HepG2 (cell line): ENCODE results near the gene PRM2. TPM values are rescaled to one million over a fixed set of nuclear protein-coding genes. Genes with fewer than 3 reads are reported as not detected.

Experiments
- ATAC-seq: fragments of 200-7000 bp; cut with Tn5 transposase; 3 replicates; pipeline ENCODE4 v1.9.1; 2020; ENCODE audit warnings: mild to moderate bottlenecking, moderate library complexity
- BruUV-seq: library from RNA; stranded (reverse); fragments of 400-500 nt; replicated peaks from 2 replicates; lab custom pipeline; 2021; lab: Mats Ljungman, UMichigan
- CTCF ChIA-PET: fragments of 300-600 bp; formaldehyde crosslinking; extraction: SDS; loops from one replicate; lab custom pipeline; 2021; ENCODE audit warnings: low total read pairs, inconsistent platforms, low intra/inter-chr PET ratio; lab: Yijun Ruan, JAX
- POLR2A ChIA-PET: fragments of 350-600 bp; sonication (Branson Sonifier 250); formaldehyde crosslinking; loops from one replicate; lab custom pipeline; 2020; ENCODE audit warnings: antibody characterized with exemption, inconsistent platforms; lab: Yijun Ruan, JAX
- DNase-seq: peaks from one replicate; pipeline ENCODE4 v3.0.0-alpha.2; 2015; ENCODE audit warnings: low spot score
- FAIRE-seq: peaks from 3 replicates; lab custom pipeline; 2011; peaks lifted over from hg19 to GRCh38; lab: Jason Lieb, UNC
- H2AFZ ChIP-seq: one replicate; pipeline ENCODE4 v1.6.1; 2011; ENCODE audit warnings: low read length, inconsistent platforms
- H3K27ac ChIP-seq: fragments of 300-600 bp; 3 replicates; pipeline ENCODE4 v1.8.0; 2011; ENCODE audit warnings: mixed run types, mild to moderate bottlenecking, mixed read lengths, low read length, inconsistent platforms; ENCODE audit not compliant: insufficient read depth; ENCODE audit errors: extremely low read length
- H3K27me3 ChIP-seq, 2 experiments: fragments of 200-600 bp in 1 of 2; 2 replicates in 1 of 2; 3 replicates in 1 of 2; pipeline versions ENCODE4 v1.6.0 to v1.8.0; 2011; ENCODE audit warnings: low read length in 2 of 2, mild to moderate bottlenecking in 2 of 2, moderate library complexity in 2 of 2, inconsistent platforms in 1 of 2; ENCODE audit not compliant: insufficient read depth in 2 of 2, control insufficient read depth in 1 of 2
- H3K36me3 ChIP-seq, 2 experiments: fragments of 200-600 bp in 1 of 2; replicated peaks in 1 of 2; 2 replicates in 1 of 2; 3 replicates in 1 of 2; pipeline versions ENCODE4 v1.5.1 to v1.8.0; 2011; ENCODE audit warnings: low read length in 2 of 2, inconsistent platforms in 1 of 2; ENCODE audit not compliant: insufficient read depth in 2 of 2, control insufficient read depth in 1 of 2
- H3K4me1 ChIP-seq: 2 replicates; pipeline ENCODE4 v1.5.1; 2012; ENCODE audit warnings: low read length, inconsistent platforms; ENCODE audit not compliant: insufficient read depth
- H3K4me2 ChIP-seq: 2 replicates; pipeline ENCODE4 v1.6.0; 2011; ENCODE audit warnings: low read depth, low read length, inconsistent platforms
- H3K4me3 ChIP-seq, 3 experiments: fragments of 200-600 bp in 1 of 3; sonication (generic), shearing (Covaris generic) in 1 of 3; replicated peaks in 1 of 3; 2 replicates each; pipeline ENCODE4 v1.5.1; 2011 to 2016; ENCODE audit warnings: low read length in 3 of 3, inconsistent platforms in 2 of 3, low read depth in 2 of 3, mild to moderate bottlenecking in 2 of 3, control low read depth in 1 of 3, mixed read lengths in 1 of 3; ENCODE audit not compliant: insufficient read depth in 1 of 3
- H3K79me2 ChIP-seq: one replicate; pipeline ENCODE4 v1.6.1; 2011; ENCODE audit warnings: low read length, inconsistent platforms; ENCODE audit not compliant: insufficient read depth
- H3K9ac ChIP-seq: 2 replicates; pipeline ENCODE4 v1.6.0; 2011; ENCODE audit warnings: mild to moderate bottlenecking, low read depth, low read length, inconsistent platforms; ENCODE audit not compliant: insufficient read depth
- H3K9me3 ChIP-seq: 2 replicates; pipeline ENCODE4 v1.5.1; 2012; ENCODE audit warnings: mild to moderate bottlenecking, low read length
- H4K20me1 ChIP-seq: 2 replicates; pipeline ENCODE4 v1.6.0; 2011; ENCODE audit warnings: inconsistent platforms, mild to moderate bottlenecking, low read length, moderate library complexity; ENCODE audit not compliant: insufficient read depth
- E2F2 ChIP-seq: sonication (generic); formaldehyde crosslinking; IDR thresholded peaks from 2 replicates; pipeline ENCODE4 v1.4.0; 2020; ENCODE audit warnings: missing genetic modification reagents, borderline replicate concordance
- HNRNPK ChIP-seq: fragments of 200-400 bp; formaldehyde crosslinking; IDR thresholded peaks from 2 replicates; pipeline ENCODE4 v1.6.1; 2018; ENCODE audit warnings: low read length, low read depth, moderate library complexity, mild to moderate bottlenecking; ENCODE audit not compliant: poor library complexity, severe bottlenecking
- RBAK ChIP-seq: sonication (generic); formaldehyde crosslinking; IDR thresholded peaks from 2 replicates; pipeline ENCODE4 v1.5.1; 2020; ENCODE audit warnings: mild to moderate bottlenecking, missing genetic modification reagents
- ZMYM2 ChIP-seq: sonication (generic); formaldehyde crosslinking; IDR thresholded peaks from 2 replicates; pipeline ENCODE4 v1.8.0; 2022; ENCODE audit warnings: mild to moderate bottlenecking, missing genetic modification reagents
- ZNF609 ChIP-seq: sonication (generic); formaldehyde crosslinking; IDR thresholded peaks from 2 replicates; pipeline ENCODE4 v1.4.0; 2020; ENCODE audit warnings: mild to moderate bottlenecking, missing genetic modification reagents, borderline replicate concordance
- WGBS: methylation state at CpG from one replicate; pipeline ENCODE4 v1.1.6; 2017; ENCODE audit warnings: low lambda C conversion rate; 5-methylcytosine and 5-hydroxymethylcytosine counted together
- in situ Hi-C: cut with HindIII; loops from 2 replicates; pipeline ENCODE4 v1.10.0; 2017; ENCODE audit warnings: low pct_unique_long_range_greater_than_20kb; ENCODE audit not compliant: extremely low pct_ligation_motif_present
- intact Hi-C: fragments of 100-400 bp; cut with micrococcal nuclease; formaldehyde crosslinking; loops from one replicate; pipeline ENCODE4 v1.10.0; 2022; ENCODE audit not compliant: unreplicated experiment
- polyA plus RNA-seq, 8 experiments: library from polyadenylated mRNA; depleted of rRNA in 3 of 8; stranded (reverse) in 7 of 8; unstranded in 1 of 8; fragments of >200 nt; fragmentation: Illumina TruSeq in 4 of 8; extraction: Trizol in 4 of 8; gene quantifications; 2 replicates each; pipeline versions ENCODE4 v1.2.1 to v1.2.3, GENCODE V29; 2011 to 2016; ENCODE audit warnings: low read depth in 4 of 8, missing spikeins in 1 of 8, mixed read lengths in 1 of 8; ENCODE audit not compliant: insufficient read depth in 1 of 8
- total RNA-seq, 5 experiments: library from RNA; depleted of rRNA; stranded (reverse); fragments of >200 nt; fragmentation: Illumina TruSeq; extraction: Trizol; gene quantifications; 2 replicates each; pipeline ENCODE4 v1.2.3, GENCODE V29; 2016; ENCODE audit warnings: low read depth in 1 of 5
- TF ChIP-seq, protein P1 (sequence below): sonication (generic); formaldehyde crosslinking; IDR thresholded peaks from 2 replicates; pipeline ENCODE4 v1.5.0; 2020; ENCODE audit warnings: missing genetic modification reagents, mild to moderate bottlenecking, borderline replicate concordance

Gene PRM2
- total and polyA plus RNA-seq, 2 of the 13 experiments (the other 11 are each of a cell fraction or from before 2014, with no cell fraction given): 0.54 TPM; not detected in 1

- TF ChIP-seq ZNF609: no peak
- no peak for TF ChIP-seq ZMYM2 (CRISPR knock-in tag)
- TF ChIP-seq E2F2 (CRISPR knock-in tag): no peak
- peak; percentile 59 for TF ChIP-seq HNRNPK
- TF ChIP-seq, protein P1, sequence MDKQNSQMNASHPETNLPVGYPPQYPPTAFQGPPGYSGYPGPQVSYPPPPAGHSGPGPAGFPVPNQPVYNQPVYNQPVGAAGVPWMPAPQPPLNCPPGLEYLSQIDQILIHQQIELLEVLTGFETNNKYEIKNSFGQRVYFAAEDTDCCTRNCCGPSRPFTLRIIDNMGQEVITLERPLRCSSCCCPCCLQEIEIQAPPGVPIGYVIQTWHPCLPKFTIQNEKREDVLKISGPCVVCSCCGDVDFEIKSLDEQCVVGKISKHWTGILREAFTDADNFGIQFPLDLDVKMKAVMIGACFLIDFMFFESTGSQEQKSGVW (CRISPR knock-in tag): no peak
- no peak for TF ChIP-seq RBAK (CRISPR knock-in tag)
- no peaks in the 10 kb centered on the region for H3K79me2 ChIP-seq
- no peak overlapping the region for H3K4me2 ChIP-seq
- DNase-seq (no peak), ATAC-seq (no peak), FAIRE-seq (no peak)
- POLR2A ChIA-PET: no interaction called here
- intact Hi-C loops (no loop called here), in situ Hi-C loops (no loop called here)
- no peak overlapping the region for H3K9ac ChIP-seq
- 75% methylated on average over 2 of the region's 3 CpGs for WGBS
- no peak overlapping the region for H3K4me3 ChIP-seq
- CTCF ChIA-PET: no interaction called here
- no peaks in the 10 kb centered on the region for H3K9me3 ChIP-seq
- H3K4me1 ChIP-seq: peaks cover 29% of the 10 kb centered on the region
- no peak overlapping the region for H3K27ac ChIP-seq
- H2AFZ ChIP-seq: no peak overlapping the region
- no TSS peak for BruUV-seq
- H4K20me1 ChIP-seq: no peaks in the 10 kb centered on the region
- peaks cover 1 to 18% of the 10 kb centered on the region in 2 experiments; a peak in 3 of 5 replicates for H3K27me3 ChIP-seq
- no peaks in the 10 kb centered on the region for H3K36me3 ChIP-seq
These were observed 43.9 kb downstream of the PRM2 start for GRCh38 chr16:11232302-11232851.
